ENCODE data around the gene ALG13.

DNA sequence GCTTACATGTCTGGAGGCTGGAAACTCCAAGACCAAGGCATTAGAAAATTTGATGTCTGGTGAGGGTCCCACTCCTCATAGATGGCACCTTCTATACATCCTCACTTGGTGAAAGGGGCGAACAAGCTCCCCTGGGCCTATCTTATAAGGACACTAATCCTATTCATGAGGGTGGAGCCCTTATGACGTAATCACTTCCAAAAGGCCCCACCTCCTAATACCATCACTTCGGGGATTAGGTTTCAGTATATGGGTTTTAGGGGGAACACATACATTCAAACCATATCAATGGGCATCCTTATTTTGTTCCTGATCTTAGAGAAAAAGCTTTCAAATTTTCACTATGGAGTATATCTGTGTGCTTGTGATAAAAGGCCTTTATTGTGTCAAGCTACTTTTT lies 39.0 kb upstream of the ALG13 start:
- TF ChIP-seq EZH2 (IDR thresholded peaks at IDR 0.05) (no peak), EZH2phosphoT487 (IDR thresholded peaks at IDR 0.05) (no peak)
- TF ChIP-seq, protein P1, sequence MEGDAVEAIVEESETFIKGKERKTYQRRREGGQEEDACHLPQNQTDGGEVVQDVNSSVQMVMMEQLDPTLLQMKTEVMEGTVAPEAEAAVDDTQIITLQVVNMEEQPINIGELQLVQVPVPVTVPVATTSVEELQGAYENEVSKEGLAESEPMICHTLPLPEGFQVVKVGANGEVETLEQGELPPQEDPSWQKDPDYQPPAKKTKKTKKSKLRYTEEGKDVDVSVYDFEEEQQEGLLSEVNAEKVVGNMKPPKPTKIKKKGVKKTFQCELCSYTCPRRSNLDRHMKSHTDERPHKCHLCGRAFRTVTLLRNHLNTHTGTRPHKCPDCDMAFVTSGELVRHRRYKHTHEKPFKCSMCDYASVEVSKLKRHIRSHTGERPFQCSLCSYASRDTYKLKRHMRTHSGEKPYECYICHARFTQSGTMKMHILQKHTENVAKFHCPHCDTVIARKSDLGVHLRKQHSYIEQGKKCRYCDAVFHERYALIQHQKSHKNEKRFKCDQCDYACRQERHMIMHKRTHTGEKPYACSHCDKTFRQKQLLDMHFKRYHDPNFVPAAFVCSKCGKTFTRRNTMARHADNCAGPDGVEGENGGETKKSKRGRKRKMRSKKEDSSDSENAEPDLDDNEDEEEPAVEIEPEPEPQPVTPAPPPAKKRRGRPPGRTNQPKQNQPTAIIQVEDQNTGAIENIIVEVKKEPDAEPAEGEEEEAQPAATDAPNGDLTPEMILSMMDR (IDR thresholded peaks at IDR 0.05): no peak
